GM12865 (cell line): Measurements from ENCODE around the gene ASS1.

Source experiments
- DNase-seq: peaks from one replicate; pipeline ENCODE4 v3.0.0; 2010; ENCODE audit warnings: low read depth
- H3K4me3 ChIP-seq: 2 replicates; pipeline ENCODE4 v1.5.1; 2011; ENCODE audit warnings: mild to moderate bottlenecking, low read depth, low read length, control low read depth
- TF ChIP-seq, protein P1 (sequence below): IDR thresholded peaks from 2 replicates; pipeline ENCODE4 v1.5.1; 2011; ENCODE audit warnings: low read length, control low read depth, low read depth, inconsistent platforms; ENCODE audit not compliant: insufficient read depth; ENCODE audit errors: missing control alignments

ASS1 gene

DNA sequence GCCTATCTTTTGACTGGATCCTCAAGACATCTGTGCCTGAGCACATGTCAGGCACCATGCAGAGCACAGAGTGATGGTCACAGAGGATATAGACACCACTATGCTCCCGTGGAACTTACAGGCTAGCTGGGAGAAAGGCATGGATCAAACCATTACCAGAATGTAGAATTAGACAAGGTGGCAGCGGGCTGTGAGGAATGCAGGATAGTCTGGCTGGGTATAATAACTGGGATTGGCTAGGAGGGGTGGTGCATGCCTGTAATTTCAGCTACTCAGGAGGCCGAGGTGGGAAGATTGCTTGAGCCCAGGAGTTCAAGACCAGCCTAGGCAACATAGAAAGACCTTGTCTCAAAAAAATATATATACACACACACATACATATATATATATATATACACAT is 50.3 kb downstream of the ASS1 start:
- TF ChIP-seq, protein P1, sequence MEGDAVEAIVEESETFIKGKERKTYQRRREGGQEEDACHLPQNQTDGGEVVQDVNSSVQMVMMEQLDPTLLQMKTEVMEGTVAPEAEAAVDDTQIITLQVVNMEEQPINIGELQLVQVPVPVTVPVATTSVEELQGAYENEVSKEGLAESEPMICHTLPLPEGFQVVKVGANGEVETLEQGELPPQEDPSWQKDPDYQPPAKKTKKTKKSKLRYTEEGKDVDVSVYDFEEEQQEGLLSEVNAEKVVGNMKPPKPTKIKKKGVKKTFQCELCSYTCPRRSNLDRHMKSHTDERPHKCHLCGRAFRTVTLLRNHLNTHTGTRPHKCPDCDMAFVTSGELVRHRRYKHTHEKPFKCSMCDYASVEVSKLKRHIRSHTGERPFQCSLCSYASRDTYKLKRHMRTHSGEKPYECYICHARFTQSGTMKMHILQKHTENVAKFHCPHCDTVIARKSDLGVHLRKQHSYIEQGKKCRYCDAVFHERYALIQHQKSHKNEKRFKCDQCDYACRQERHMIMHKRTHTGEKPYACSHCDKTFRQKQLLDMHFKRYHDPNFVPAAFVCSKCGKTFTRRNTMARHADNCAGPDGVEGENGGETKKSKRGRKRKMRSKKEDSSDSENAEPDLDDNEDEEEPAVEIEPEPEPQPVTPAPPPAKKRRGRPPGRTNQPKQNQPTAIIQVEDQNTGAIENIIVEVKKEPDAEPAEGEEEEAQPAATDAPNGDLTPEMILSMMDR = no peak

DNA sequence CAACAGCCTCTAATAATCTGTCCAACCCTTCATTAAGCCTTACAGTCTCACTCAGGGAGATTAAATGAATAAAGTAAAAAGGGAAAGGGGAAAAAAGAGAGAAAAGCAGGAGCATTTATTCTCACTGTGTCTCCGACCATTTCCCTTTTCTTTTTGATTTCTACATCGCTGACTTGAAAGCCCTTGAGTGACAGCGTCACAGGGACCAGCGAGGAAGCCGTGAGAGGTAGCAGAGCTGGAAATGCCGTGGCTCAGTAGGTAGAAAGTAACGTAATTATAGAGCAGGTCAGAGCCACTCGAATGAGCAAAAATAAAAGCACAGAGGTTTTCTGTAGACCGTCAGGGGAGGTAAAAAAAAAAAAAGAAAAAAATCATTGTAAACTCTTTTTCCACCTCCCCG is 52.4 kb downstream of the ASS1 start:
- no peak for DNase-seq
- no peak overlapping the region for H3K4me3 ChIP-seq
- TF ChIP-seq, protein P1 = no peak

More for the DNA sequence above, 50.3 kb downstream of the ASS1 start:
- DNase-seq = no peak
- H3K4me3 ChIP-seq = no peak overlapping the region

DNA sequence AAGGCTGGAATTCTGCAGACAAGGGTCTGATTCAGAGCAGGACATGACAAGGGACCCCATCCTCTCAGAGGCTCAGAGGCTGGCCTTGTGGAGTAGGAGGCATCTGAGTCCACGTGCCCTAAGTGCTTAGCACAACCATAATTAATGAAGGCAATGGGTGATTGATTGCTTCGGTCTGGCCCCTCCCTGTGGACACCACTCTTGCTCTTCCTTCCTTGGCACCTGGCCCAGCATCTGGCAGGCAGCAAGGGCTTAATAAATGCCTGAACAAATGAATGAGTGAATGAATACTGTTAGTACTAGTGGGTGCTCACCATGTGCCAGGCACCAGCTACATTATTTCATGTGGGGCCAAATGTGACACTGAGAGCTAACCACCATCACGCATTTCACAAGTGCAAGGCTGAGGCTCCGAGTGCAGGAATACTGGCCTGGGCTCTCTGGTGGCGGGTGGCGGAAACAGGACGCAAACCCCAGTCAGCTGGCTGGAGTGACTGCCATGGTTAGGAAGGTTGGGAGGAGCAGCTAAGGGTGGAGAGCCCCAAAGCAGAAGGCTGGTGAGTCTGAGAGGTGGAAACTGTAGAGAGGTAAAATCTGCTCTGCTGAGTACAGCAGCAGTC is 53.6 kb downstream of the ASS1 start:
- DNase-seq = no peak
- no peak overlapping the region for H3K4me3 ChIP-seq
- TF ChIP-seq, protein P1 = no peak

DNA sequence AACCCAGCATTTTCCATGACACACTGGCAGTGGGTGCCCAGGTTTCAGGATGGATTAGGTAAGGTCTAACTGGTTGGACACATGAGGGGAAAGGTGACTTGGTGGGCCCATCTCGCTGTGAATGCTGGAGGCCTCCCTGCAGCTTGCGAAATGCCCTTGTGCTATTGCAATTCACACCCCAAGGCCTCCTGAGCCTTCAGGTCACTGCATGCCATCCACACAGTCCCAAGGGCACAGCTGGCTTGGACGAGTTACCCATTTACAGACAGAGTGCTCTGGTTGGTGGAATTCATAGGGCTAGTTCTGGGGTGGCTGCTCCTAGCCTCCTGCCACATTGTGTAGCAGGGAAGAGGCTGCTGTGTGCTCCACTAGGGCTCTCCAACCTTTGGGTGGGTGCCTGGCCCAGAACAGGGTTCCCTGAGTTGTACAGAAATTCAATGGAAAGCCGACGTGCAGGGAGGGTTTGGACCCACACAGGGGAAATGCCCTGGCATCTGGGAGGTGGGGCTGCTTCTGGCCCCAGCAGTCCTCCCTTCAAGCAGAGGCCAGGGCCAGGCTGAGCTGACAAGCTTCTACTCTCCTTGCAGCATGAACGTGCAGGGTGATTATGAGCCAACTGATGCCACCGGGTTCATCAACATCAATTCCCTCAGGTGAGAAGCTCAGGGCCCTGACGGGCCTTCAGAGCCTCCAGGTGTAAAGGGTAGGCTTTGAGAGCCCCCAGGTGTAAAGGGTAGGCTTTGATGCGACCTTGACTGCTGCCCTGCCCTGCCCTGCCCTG is 54.3 kb downstream of the ASS1 start:
- TF ChIP-seq, protein P1 = no peak
- no peak overlapping the region for H3K4me3 ChIP-seq

DNA sequence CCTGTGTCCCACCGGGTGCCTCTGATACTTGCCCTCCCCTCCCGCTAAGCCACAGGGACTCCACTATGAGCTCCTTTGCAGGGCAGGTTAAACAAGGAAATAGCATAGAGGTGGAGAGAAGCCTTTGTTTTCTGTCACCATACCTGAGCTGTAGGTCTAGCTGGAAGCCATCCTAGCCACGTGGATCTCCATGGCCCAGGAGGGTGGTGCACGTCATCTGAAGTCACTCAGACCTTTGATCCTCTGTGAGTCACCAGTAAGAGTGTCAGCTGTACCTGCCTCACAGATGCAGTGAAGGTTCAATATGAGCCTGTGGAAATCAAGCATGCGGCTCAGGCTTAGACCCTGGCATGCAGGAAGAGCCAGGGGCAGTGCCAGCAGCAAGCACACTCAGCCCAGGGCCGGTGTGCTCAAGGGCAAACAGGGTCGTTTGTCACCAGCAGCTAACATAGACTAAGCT is 55.1 kb downstream of the ASS1 start:
- TF ChIP-seq, protein P1 = no peak
- DNase-seq = no peak

More for the DNA sequence above, 54.3 kb downstream of the ASS1 start:
- DNase-seq = no peak

DNA sequence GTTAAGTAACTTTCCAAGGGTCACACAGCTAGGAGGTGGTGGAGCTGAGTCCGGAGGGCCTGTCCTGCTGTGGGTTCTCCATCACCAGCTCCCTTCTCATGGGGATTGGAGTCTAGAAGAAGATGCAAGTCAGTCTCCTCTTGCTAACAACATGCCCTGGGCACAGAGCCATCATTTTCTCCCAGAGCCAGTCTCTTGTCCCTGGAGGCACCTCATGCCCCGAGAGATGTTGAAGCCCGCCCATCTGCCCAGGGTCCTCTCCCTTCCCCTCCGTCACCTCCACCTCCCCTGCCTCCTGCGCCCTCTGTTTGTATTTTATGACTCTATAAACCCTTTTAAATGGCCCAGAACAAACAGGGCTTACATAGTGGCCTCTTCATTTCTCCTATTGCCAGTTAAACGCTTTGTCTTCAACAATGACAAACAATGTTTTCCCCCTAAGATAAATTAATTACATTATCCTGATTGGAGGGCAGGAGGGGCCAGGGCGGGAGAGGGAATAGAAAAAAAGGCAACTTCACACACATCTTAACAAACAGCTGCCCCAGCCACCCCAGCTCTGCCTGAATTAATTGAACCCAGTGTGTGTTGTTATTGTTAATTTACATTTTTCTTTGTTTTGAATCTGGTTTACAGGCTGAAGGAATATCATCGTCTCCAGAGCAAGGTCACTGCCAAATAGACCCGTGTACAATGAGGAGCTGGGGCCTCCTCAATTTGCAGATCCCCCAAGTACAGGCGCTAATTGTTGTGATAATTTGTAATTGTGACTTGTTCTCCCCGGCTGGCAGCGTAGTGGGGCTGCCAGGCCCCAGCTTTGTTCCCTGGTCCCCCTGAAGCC is 55.8 kb downstream of the ASS1 start:
- H3K4me3 ChIP-seq = no peak overlapping the region
- DNase-seq = no peak
- TF ChIP-seq, protein P1 = no peak

More for the DNA sequence above, 55.1 kb downstream of the ASS1 start:
- no peak overlapping the region for H3K4me3 ChIP-seq
